HG03280 (cell line): Measurements from ENCODE around the gene C12orf56.
"Not testable (repeated sequence)": the region's sequence is repeated elsewhere in the genome, so short reads cannot be mapped to it uniquely, and the experiment has no call there.

Source experiments
- ATAC-seq: cut with Tn5 transposase; IDR thresholded peaks from one replicate; pipeline ENCODE4 v1.9.1; 2021; ENCODE audit warnings: mild to moderate bottlenecking, moderate library complexity; ENCODE audit not compliant: unreplicated experiment

Gene C12orf56

GRCh38 chr12:64318605-64319004 is 72.0 kb downstream of the C12orf56 start:
- ATAC-seq = no peak

GRCh38 chr12:64311877-64312276 is 78.7 kb downstream of the C12orf56 start:
- no peak for ATAC-seq

- ATAC-seq = no peak
Measured at GRCh38 chr12:64304571-64304970, 86.0 kb downstream of the C12orf56 start.

- no peak for ATAC-seq
Measured at GRCh38 chr12:64299628-64300027, 90.9 kb downstream of the C12orf56 start.

- no peak for ATAC-seq
Measured at GRCh38 chr12:64296301-64296700, 94.3 kb downstream of the C12orf56 start.

GRCh38 chr12:64293654-64294364 is 96.7 kb downstream of the C12orf56 start:
- ATAC-seq = no peak

- ATAC-seq = not testable (repeated sequence)
Measured at GRCh38 chr12:64293174-64293573, 97.4 kb downstream of the C12orf56 start.

GRCh38 chr12:64286521-64286920 is 104.0 kb downstream of the C12orf56 start:
- no peak for ATAC-seq

- no peak for ATAC-seq
Measured at GRCh38 chr12:64284256-64284655, 106.3 kb downstream of the C12orf56 start.

- no peak for ATAC-seq
Measured at GRCh38 chr12:64278421-64278820, 112.1 kb downstream of the C12orf56 start.

GRCh38 chr12:64273527-64274403 is 116.8 kb downstream of the C12orf56 start:
- ATAC-seq = no peak

- ATAC-seq = no peak
Measured at GRCh38 chr12:64270411-64270810, 120.1 kb downstream of the C12orf56 start.

- no peak for ATAC-seq
Measured at GRCh38 chr12:64269161-64269560, 121.4 kb downstream of the C12orf56 start.

- no peak for ATAC-seq
Measured at GRCh38 chr12:64268409-64268808, 122.1 kb downstream of the C12orf56 start.

- ATAC-seq = no peak
Measured at GRCh38 chr12:64265839-64266238, 124.7 kb downstream of the C12orf56 start.

- no peak for ATAC-seq
Measured at GRCh38 chr12:64261813-64262212, 128.7 kb downstream of the C12orf56 start.

- no peak for ATAC-seq
Measured at GRCh38 chr12:64258576-64258975, 132.0 kb downstream of the C12orf56 start.

GRCh38 chr12:64256166-64256800 is 134.3 kb downstream of the C12orf56 start:
- ATAC-seq = no peak

GRCh38 chr12:64255249-64255648 is 135.3 kb downstream of the C12orf56 start:
- no peak for ATAC-seq

- ATAC-seq = no peak
Measured at GRCh38 chr12:64253356-64253755, 137.2 kb downstream of the C12orf56 start.

GRCh38 chr12:64252681-64253080 is 137.9 kb downstream of the C12orf56 start:
- no peak for ATAC-seq

GRCh38 chr12:64243809-64244208 is 146.7 kb downstream of the C12orf56 start:
- no peak for ATAC-seq
